GOT3 (cell line): Measurements from ENCODE around the gene ELMO1.

ENCODE experiments used
- DNase-seq: peaks from one replicate; lab custom pipeline; 2025; ENCODE audit warnings: mixed read lengths; lab: John Stamatoyannopoulos, UW

The ELMO1 gene

DNA sequence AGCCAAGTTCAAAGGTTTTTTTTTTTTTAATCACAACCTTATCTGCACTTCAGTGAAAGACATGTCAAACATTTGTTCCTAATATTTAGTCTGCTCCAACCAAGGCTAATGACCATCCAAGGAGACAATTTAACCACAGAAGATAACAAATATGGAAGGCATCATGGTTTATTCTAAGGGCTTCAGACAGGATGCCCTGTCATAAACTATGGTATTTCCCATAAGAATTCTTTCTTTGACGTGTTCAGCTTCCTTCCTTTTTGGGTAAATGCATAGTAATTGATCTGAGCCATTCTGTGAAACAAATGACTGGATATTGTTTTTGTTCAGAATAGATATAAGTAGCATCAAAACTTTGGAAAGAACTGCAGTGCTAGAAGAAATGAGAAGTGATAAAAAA, 397.9 kb downstream of the ELMO1 start:
- DNase-seq, result no peak

DNA sequence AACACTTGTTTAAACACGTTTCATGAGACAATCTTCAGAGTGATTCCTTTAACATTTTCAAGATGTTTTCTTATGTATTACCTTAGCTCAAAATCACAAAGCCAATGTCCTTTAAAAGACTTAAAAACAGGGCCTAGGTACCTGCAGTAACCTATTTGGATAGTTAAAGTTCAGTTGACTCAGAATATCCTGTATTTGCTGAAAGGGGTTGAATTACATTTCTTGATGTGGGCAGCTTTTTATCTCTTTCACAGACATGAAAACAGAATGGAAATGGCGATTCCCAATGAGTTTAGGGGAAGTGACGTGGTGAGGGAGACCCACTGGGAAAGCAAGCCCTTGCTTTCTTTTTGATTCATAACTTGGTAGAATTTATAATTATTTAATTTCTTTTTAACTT, 400.0 kb downstream of the ELMO1 start:
- DNase-seq, result no peak

DNA sequence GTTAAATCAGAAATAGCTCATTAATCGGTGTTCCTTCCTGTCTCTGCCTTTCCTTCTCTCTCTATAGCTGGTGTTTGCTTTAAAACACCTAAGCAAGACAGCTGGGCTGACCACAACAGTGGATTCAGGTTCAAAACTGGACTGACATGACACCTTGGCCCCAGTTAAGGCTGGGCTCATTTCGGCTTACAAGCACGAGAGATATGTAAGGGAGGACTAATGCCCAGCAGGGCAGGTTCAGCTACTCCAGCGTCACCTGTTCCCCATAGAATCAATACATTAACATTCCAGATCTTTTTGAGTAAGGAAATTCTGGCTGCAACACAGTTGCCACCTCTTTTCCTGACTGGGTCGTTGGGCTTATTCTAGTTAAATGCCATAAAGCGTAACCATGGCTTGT, 401.4 kb downstream of the ELMO1 start:
- no peak for DNase-seq

DNA sequence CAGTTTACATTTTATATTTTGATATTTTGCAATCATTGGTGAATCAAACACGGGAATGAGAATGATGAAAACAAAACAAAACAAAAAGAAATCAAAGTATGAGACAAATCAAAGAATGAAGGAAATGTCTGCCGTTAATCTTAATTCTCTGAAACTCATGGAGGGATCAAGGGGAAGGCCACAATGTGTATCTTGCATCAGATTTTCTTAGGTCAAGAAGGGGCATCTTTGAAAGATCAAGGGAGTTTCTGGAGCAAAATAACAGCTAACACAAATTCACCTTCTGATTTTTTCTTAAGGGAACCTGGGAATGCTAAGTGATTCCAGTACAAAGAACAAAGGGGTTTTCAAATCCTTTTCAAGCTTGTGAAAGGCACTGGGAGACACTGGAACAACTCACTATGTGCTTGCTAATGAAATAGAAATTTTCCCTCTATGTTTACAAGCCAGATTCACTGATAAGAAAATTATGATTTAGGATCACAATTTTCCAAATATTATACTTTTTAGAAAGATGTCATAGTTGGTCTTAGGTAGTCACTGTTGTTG, 402.1 kb downstream of the ELMO1 start:
- no peak for DNase-seq

DNA sequence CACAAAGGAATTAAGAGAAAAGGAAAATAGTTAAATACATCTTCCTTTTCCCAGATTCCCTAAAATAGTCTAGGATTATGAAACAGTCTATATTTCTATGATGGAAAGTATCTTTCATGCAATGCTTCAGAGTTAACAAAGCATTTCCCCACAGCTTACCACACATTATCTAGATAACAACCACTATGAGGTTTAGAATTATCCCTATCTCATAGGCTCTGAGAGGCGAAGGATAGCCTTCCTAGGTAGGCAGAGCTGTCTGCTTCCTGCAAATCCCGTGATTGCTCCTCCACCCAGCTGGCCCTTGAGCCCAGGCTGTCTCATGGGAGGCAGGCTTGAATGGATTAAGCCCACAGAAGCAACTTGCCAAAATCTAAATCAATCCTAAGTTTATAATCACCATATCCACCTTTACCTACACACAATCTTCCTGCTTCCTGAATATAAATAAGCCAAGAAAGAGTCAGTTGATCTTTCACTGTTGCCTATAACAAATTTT, 402.9 kb downstream of the ELMO1 start:
- no peak for DNase-seq

DNA sequence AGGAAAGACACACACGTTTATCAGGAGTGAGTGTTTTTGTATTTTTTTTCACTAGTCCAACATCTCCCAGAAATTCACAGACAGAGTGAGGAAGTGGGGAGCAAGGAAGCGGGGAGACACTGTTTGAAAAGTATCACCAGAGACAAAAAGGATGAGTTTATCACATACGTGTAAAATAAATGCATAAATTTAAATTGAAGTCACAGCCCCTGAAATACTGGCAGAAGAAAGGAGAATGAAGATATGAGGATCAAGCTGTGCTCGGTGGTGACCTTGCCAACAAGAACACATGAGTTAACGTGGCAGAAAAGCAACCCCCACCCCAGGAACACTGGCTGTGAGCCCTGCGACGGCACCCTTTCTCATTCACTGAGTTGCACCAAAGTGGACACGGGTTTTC, 407.2 kb downstream of the ELMO1 start:
- DNase-seq, result no peak

DNA sequence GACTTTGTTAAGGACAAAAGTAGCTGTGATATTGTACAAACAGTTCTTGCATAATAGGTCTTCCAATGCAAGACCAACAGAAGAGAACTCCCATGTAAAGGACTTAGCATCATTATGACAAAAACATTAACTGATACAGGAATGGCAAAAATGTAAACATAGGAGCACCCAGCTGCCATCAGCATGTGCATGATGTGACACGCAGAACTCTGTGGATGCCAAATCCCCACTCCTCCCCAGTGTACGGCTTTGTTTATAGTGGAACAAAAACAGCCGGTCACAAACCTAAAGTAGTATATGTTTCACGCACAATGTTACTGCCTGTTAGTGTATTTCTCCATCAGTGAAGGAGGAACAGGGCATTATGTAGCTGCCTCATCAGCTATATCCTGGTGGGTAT, 408.3 kb downstream of the ELMO1 start:
- no peak for DNase-seq

DNA sequence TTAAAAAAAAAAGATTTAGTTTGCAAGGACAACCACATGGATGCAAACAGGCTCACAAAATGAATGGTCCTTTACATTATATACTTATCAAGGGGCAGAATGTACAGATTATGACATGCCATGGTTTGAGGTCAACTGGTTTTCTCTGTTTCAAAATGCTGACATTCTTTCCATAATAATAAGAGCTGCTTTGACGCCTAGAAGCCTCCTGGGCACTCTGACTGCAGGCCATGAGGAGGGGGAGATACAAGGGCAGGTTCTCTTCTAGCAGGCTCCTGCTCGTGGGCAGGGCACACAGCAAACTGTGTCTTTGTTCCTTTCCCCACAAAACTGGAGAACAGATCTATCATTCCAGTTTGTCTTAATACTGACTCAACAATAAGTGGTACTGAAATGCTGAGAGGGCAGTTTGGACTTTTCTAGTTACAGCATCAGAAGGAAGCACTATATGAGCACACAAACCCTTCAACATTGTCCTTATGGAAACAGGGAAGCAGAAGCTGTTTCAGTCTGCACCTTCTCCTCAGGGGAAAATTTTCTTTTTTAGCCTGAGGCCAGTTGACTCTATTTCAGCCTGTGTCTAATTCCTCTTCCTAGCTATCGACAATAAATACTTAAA, 409.4 kb downstream of the ELMO1 start:
- no peak for DNase-seq

DNA sequence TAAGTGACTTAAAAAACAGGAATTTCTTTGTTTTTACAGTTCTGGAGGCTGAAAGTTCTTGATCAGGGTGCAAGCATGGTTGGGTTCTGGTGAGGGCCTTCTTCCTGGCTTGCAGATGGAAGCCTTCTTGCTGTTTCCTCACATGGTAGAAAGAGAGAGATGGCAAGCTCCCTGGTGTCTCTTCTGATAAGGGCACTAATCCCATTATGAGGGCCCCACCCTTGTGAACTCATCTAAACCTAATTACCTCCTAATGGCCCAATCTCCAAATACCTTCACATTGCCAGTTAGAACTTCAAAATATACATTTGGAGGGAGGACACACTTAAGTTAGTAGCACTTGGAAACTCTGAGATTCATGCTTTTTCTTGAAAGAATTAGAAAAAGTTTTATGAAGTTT, 410.0 kb downstream of the ELMO1 start:
- DNase-seq, result no peak

DNA sequence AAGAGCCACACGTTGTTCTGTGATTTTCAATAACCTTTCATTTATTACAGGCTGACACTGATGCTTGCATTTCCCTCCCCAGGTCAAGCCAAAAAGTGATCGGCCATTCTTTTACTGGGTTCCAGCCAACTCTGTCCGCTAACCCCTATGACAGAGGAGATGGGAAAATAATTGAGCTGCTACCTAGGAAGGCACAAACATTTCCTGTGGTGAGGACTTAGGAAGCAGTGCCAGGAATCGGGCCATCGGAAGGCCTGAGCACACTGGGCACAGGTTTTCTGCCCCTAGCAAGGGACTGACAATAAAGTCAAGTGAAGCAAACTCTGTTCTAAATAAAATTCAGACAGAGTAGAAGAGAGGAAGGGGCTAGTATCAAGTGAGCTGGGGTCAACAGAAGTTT, 411.4 kb downstream of the ELMO1 start:
- no peak for DNase-seq

DNA sequence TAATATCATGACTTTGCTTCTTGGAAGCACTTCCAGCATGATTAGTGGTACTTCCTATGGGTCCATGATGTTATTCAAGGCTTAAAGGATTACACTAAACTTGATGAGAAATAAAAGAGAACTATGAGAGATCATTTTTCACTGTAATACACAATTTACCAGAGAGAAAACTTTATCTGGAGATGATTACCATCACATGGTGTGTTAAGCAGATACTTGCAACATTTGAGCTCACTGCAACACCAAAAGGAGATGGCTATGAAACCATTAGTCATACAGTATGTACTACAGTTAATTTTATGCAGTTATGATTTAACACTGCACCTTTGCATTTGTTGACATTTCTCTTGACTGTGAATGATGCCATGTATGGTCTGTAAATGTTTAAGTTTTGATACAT, 413.0 kb downstream of the ELMO1 start:
- DNase-seq, result no peak

DNA sequence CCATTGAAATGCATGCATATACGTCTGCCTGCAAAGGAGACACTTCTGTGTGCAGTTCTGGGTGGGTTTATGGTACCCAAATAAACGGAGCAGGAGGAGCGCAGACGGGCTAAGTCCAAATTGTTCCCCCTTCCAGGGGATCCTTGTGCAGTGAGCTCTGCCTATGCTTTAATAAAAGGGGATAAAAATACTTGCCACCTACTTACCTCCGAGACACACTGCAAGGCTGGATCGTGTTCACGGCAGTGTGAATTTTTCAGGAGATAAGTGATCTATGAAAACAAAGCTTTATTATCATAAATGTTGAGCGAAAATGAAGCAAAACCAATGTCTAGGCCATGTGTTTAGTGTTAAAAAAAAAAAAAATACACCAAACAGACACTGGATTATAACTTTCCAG, 415.5 kb downstream of the ELMO1 start:
- DNase-seq, result no peak

DNA sequence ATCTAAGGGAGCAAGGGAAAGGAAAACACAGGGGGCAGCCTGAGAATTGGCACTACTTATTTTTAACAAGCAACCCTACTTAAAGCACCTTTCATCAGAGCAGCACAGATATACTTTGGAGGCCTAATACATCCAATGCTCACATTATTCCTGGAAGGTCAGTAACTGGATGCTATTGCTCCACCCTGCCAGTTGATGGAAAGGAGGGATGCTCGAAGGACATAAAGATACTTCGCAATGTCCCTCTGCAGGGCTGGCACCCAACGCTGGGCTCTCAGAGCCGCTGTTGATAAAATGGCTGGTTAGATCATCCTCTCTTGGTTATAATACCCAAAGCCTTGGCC, 416.4 kb downstream of the ELMO1 start:
- no peak for DNase-seq

DNA sequence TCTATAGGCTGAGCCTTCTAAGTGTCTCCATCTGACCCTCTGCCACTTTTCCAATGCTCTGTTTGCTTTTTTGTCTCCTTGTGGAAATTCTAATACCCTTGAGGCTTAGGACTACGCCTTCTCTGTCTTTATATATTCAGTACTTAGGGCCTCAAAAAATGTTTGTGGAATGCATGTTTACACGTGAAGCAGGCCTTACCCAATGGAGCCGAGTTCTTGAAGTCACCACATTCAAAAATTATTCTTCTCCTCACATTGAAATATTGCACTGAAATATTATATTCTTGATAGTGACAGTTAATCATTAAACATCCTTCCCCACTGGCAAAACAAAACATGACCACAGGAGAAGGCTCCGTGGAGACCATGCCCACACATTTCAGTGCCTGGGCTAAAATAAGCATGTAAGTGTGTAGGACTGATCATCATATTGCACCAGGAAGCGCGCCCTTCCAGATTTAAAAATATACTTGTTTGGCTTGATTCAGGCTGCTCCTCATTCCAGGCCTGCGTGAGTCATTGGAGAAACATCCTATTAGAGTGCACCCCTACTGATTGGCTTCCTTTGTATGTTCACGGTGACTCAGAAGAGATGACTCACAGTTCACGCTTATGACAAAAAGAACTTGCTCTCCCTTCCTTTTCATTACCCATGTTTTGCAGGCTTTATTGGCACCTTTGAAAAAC, 416.9 kb downstream of the ELMO1 start:
- peak; percentile 59 for DNase-seq

DNA sequence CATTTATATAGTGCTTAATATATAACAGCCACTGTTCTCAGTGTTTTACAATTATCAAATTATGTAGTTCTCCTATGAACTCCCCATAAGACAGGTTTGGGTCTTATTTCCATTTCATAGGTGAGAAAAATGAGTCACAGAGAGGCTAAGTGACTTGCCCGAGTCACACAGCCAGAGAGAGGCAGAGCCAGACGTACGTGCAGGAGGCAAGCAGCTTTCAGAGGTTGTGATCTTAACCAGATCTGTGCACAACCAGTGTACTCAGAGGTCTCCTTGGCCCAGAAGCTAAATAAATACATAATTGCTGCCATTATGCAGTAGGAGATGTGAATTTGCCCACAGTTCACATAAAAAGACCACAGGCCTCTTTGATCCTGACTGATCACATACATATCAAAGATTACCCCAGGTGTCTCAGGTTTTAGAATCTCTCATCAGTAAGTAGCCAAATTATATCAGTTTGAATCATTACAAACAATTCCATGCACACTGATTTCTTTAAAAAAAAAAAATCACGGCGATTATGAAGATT, 419.7 kb downstream of the ELMO1 start:
- DNase-seq, result no peak

DNA sequence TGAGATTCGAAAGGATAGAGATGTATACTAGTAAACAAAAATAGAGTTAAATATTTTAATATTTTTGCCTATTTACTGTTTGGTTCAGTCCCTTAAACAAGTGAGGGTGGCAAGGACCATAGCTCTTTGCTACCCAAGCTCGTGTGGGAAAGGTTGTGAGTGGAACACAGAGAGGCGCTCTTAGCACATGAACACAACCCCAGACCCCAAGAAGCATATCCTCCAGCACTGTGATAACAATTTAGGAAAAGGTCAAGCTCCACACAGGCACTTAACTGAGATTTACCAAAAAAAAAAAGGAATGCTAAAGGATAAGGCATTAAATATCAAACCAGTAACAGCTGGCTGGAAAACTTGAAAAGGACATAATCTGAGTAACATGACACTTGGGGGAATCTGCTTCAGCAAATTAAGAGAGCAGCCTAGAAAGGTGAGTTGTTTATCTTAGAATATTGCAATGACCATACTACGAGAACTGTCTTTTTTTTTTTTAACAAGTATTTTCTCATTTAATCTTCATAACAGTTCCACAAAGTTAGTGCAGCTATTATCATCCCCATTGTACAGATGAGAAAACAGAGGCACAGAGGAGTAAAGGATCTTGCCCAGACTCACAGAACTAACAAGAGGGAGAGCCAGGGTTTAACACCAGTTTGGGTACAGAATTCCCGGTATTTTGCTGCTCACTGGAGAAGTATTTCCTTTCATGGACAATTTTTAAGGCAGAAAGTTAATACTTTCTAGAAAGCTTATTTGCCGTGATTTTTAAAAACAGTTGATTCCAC, 420.9 kb downstream of the ELMO1 start:
- DNase-seq, result no peak

DNA sequence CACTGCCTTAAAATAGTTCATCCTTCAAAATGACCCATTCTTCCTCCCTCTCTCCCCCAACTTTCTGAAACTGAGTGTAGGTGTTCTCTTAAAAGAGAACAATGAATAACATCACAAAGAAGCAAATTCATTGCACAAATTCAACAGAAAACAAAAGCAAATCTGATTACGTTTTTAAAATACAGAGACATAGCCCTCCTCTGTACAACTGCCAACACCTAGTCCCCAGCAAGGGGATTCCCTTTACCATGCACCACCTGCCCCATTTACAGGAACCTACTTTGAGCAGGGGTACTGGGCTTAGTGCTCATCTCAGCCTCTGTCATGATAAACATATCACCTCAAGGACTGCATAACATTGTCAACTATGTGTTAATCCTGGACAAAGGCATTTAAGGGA, 421.6 kb downstream of the ELMO1 start:
- DNase-seq, result no peak

DNA sequence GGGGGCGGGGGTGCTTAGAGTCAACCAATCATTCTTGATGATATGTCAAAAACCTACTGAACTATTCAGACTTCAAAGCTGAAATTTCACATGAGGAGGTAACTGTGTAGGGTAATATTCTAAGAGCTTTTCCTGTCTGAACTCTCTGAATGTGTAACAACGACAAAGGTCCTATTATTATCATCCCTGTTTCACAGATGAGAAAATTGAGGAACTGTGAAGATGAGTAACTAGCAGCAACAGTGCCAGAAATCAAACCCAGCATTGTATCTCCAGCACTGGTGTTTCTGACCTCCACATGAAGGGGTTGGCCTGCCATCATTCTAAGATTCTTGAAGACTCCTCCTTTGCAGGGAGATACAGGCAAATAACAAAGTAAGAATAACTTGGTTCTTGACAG, 429.7 kb downstream of the ELMO1 start:
- DNase-seq, result no peak

DNA sequence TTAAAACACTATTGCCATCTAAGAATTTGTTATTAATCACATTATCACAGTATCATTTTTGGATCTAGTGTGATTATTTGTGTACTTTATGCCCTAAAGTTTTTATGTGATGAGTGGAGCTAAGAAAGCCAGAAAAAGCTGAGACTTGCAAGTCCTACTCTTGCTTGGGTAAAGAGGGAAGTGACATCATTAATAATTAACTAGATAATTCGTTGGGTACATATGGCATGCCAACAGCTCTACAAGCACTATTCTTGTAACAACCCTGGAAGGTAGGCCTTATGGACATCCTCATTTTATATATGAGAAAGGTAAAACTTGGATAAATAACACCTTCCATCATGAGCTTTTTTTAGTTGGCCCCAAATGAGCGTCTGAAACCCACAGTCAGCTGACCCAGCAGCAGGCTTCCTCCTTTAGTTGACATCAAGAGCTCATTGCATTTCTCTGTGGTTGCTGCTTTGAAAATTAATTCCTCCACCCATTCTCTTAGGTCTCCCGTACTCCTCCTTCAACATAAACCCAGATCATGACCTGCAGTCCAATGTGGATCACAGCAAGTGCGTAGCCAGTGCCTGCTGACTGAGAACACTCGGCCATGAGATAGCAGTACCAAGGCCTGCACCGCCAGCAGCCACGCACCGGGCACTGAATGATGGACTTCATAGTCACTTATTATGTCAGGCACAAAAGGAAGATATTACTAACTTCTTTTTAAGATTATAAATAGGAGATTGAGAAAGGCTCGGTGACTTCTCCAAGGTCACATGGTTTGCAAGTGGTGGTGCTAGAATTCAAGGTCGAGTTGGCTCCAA, 432.4 kb downstream of the ELMO1 start:
- no peak for DNase-seq

DNA sequence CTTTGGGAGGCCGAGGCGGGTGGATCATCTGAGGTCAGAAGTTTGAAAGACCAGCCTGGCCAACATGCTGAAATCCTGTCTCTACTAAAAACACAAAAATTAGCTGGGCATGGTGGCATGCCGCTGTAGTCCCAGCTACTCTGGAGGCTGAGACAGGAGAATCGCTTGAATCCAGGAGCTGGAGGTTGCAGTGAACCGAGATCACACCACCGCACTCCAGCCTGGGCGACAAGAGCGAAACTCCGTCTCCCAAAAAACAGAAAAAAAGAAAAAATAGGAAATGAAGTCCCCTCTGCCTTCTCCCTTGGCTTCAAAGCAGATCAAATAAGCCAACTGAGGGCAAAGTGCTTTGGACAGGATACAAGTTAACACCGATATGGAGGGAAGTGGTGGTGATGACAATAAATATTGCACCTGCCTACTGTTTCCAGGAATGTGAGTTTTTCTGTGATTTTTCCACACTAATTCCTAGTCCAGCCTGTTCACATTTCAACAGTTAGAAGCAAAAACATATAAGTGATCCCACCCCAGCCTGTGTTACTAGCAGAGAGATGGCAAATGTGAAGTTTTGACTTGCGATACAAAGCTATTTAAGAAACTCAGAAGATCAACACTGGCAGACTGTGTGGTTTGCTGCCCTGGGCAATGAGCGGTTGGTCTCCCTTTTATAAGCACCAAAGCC, 433.2 kb downstream of the ELMO1 start:
- DNase-seq, result no peak

DNA sequence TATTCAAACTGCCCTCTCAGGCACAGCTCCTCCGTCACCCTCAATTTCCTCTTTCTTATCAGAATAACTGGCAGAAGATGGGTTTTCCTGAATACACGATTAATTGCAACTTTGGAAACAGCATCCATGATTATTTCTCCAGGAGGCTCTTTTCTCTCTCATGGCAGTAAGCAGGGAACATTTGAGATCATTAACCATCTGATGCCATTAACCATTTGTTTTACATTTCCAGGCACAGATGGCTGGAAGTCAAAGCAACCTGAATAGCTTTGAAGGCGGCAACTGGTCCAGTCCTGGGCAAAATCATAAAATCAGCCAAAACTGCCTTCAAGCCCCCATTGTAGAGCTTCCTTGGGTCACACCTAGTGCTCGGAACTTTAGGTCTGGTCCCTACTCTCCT, 434.9 kb downstream of the ELMO1 start:
- DNase-seq, result no peak
